Stimulated activated CD8-positive, alpha-beta memory T cell treated with anti-CD3 and anti-CD28 coated beads, Interleukin-4, amount 100 ng/mL, for 24 hours (primary cell): ENCODE results near the gene SASH1.

Experiments
- DNase-seq: peaks from one replicate; pipeline ENCODE4 v3.0.0-alpha.2; 2020; ENCODE audit warnings: low read depth

The SASH1 gene

DNA sequence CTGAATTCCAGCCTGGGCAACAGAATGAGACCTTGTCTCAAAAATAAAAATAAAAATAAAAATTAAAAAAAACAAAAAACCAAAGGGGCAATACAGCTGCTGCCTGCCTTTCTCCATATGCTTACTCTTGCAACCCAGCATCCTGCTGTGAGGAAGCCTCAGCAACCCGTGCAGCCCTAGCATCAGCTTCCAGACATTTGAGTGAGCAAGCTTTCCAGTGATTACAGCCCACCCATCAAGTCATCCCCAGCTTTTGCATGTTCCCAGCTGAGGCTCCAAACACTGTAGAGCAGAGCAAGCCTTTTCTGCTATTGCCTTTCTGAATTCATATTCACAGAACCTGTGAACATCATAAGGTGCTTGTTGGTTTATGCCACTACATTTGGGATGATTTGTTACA is 93.8 kb downstream of the SASH1 start:
- no peak for DNase-seq

DNA sequence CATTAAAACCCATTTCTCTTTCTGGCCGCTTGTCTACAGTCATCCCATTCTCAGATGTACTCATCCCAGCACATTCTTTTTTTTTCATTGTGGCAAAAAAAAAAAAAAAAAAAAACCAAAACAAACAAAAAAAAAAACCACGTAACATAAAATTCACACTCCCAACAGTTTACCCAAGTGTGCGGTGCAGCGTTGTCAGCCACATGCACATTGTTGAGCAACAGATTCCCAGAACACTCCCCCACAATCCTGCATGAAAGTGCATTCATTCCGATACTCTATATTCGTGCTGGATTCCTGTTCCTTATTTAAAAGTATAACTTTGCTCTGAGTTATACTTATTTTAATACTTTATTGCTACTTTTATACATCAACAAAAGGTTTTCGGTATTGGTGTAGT is 96.0 kb downstream of the SASH1 start:
- no peak for DNase-seq

DNA sequence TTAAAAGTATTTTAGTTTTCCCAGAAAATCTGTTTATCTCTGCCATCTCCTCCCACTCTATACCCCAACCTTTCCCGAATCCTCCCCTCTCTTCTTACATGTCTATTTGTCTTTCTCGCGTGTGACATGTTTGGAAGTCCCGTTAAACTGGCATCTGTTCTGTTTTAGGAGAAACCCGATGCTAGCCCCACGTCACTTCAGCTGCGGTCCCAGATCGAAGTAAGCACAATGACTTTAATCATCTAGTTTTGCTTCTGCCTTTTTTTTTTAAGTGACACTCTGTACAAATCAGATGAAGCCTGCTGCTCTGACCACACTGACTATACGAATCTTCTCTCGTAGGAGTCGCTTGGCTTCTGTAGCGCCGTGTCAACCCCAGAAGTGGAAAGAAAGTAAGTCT is 97.4 kb downstream of the SASH1 start:
- DNase-seq: no peak

DNA sequence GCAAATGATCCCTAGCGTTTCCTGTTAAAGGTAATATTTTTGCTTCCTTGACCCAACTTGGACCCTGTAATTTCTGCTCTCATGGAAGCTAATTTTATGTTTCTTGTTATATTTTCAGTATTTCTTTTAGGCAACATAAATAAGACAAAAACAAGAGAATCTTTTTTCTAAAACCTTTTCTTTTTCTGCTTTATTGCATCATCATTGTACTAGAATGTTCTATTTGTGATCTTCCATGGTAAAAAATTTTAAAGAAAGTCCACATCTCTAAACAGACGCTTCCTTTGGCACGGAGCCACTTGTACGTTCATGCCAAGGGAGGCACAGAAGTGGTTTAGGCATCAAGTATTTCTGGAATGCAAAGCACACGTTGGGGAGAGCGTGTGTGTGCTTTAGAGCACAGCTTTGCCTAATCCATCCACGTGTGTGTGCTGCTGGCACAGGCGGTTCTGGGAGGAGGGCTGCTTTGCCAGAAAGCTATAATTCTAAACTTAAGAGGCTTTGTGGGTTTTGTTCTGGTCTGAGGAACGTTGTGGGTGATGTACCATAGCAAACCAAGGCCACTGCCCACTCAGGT is 98.3 kb downstream of the SASH1 start:
- DNase-seq: no peak

DNA sequence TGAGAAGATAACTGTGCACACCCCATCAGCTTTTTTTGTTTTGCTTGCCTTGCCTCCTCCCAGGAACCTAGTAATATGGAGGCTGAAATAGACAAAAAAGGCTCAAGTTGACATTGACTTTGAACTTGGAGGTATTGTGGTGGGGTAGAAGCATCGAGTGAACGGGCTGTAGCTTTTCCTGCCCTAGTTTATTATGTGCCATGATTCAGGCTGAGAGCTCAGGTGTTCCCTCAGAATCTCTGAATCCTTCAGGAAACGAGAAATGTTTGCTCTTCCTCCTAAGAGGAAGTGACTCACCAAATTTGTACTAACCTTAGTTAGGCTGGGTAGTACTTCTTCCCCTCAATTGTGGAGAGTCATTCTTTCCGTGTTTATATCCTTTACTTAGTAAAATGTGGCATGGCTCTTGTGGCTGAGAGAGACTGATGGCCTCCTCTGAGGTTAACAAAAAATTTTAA is 98.8 kb downstream of the SASH1 start:
- DNase-seq: no peak

DNA sequence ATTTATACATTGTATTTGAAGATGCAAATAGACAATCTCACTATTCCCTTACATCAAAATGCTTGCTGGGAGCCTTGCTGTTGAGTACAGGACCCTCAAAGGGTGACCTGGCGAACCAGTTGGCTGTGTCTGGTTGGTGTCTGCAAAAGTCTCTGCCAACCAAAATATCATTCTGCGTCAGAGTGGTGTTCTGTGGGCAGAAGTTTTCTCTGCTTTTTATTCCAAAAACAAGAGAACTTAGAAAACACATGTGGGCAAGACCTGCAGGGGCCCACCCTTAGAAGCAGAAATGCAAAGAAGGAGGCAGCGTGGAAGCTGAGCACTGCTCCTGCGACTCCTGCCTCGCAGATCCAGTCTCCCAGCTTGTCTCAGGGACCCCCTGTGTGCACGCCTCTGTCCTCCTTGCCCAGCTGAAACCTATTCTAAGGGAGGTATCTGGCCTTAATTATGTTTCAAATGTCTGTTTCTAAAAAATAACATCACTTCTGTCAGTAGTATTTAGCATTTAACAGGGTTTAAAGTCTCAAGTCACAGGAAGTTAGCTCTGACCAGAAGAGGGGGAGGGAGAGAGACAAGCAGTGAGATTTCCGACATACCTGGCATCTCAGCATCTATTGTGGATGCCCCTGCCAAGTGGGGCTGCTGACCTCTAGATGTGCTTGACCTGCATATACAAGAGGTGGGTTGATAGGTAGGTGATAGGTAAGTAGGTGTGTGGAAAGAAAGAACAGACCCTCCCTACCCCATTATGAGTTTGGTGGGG is 101.3 kb downstream of the SASH1 start:
- DNase-seq: no peak

DNA sequence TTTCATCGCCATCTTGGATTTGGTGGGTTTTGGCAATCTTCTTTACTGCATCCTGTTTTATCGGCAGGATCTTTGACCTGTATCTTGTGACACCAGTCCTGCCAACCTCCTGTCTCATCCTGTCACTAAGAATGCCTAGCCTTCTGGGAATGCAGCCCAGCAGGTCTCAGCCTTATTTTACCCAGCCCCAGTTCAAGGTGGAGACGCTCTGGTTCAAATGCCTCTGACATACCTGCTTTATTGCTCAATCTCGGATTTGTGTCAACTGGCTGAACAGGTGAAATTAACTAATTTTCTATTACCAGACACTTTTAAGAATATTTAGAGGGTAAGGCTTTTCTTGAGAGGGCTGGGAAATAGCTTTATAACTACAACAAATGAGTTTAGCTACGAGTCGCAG is 102.5 kb downstream of the SASH1 start:
- DNase-seq: no peak

DNA sequence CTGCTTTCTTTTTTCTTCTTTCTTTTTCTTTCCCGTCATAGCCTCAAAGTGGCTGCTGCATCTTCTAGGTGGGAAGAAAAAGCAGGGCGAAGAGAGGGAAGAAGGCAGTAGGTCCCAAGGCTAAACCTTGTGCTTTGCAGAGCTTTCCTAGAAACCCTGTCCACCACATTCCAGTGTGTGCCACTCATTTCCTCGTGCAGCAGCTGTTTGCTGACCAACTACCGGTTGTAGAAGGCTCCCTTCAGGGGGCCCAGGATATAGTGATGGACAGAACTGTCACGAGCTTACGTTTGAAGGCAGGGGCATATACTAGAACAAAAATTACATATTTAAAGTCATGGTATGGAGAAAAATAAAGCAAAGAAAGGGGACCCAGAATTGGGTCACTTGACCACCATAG is 103.0 kb downstream of the SASH1 start:
- DNase-seq: no peak

DNA sequence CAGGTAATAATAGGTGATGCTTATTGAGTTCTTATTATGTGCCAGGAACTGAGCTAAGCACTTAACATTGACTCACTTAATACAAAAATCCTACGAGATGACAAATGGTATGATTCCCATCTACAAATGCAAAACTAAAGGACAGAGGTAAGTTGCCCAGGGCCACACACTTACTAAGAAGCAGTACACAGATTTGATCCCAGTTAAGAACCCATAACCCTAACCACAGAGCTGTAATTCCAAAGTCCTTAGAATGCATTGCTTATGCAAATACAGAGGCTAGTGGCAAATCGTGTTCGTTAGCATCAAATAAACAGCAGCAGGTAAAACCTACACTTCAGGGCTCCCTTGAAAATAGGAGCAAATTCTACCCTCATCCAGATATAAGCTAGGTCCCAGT is 104.0 kb downstream of the SASH1 start:
- no peak for DNase-seq

DNA sequence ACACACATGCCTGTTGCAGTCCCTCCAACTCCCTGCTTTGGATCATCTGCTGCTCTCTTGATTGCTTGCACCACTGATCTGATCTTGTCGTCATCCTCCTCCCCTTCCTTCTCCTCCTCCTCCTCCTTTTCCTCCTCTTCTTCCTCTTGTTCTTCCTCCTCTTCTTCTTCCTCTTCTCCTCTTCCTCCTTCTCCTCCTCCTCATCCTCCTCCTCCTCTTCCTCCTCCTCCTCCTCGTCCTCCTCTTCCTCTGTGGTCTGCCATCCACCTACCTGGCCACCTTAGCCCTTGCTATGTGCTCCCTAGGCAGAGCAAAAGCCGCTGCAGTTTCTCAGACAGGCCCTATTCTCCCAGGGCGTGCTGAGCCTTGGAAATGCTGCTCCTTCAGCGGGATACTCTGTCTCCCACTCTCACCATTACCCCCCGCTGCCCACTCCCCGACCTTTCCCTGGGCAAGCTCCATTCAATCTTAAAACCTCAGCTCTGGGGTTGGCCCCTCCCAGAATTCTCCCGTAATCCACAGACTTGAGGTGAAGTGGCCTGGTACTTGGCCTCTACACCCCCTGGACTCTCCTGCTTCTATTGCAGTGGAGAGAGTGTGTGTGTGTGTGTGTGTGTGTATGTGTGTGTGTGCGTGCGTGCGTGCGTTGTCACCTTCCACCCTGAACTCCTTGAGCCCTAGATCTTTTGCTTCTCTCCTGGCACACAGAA is 105.0 kb downstream of the SASH1 start:
- no peak for DNase-seq

DNA sequence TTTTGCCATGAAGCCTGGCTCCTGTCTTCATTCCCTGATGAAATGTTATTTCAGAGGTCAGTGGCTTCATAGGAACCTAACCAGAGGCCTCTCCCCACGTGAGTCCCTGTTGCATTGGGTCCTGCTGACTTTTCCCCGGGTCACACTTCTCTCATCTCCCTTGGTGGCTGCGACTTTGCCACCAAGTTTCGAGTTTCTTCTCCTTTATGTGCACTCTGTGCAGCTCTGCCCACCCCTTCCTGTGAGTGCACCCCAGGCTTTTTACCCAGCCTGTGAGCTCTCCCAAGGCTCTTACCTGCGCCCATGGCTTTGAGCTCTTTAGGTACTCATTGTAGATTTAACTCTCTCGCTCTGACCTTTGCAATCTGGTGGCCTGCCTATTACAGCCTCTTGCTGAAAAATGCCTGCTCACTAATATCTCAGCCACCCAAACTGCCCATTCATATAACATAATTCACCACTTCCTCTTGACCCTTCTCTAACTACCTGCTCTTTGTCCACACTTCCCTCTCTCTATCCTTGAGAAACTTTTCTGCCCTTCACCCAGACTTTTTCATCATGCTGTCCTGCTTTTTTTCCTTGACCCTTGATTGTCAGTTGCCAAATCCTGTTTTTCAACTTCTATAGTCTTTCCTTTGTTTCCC is 105.9 kb downstream of the SASH1 start:
- DNase-seq: peak; percentile 1

DNA sequence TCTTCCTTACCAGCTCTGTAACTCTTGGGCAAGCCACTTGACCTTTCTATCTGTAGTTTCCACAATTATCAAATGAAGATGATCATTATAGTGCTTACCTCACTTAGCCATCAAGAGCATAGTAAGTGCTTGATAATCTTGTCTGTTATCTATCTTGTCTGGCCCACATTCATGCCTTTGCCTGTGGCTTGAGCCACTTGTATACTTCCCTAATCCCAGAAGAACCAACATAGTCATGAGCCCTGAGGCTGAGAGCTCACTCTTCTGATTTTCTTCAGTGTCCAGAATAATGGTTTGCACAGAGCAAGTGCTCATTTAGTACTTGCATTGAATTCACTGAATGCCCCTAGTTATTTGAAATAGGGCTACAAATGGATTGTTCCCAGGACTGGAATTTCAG is 108.2 kb downstream of the SASH1 start:
- DNase-seq: no peak

DNA sequence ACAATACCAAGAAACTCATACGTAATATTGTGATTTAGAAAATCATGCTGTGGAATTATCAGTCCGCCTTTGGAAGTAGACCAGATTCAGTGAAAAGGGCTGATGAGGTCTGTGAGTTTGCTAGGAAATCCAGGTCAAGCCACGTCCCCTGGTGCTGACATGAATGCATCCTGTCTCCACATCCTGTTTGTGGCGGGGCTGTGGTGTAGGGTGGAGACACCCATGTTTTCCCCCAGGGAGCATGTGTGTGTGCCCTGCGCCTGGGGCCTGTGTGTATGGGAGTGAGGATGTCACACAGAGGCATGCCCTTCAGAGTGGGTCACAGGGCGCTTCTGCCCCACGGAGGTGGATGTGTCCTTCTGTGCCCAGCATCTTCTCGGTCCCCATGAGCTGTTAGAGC is 109.1 kb downstream of the SASH1 start:
- DNase-seq: no peak

DNA sequence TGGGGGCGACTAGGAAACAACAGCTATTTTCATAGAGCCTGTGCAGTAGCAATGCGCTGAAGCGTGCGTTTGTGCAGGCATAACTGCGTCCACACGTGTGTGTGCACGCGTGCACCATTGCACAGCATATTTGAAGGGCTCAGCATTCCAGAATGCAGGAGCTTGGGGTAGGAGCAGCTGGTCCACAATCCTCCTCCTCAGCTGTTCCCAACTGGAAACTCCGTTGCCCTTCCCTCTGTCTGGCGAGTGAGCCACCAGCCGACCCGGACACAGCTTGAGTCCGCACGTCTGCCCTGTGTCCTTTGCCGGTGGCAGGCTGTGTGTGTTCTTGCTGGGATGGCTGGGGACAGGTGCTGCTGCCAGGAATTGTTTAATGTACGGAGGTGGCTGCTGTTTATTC is 110.2 kb downstream of the SASH1 start:
- DNase-seq: no peak

DNA sequence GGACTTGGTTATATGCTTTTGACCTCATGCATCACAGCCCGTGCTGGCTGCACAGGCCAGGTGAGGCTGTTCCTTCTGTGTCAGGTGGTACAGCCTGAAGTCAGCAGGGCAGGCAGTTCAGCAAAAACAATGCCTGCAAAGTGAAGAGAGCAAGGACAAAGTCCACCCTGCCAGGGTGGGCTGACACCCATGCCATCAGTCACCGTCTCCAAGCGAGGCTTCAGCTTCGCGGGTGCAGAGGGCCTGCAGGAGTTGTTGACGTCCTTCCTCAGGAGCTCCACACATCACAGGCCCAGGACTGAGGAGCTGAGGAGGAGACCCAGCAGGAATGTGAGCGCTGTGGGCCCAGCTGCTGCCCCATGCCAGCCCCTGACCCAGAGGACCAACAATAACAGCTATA is 111.3 kb downstream of the SASH1 start:
- DNase-seq: no peak

DNA sequence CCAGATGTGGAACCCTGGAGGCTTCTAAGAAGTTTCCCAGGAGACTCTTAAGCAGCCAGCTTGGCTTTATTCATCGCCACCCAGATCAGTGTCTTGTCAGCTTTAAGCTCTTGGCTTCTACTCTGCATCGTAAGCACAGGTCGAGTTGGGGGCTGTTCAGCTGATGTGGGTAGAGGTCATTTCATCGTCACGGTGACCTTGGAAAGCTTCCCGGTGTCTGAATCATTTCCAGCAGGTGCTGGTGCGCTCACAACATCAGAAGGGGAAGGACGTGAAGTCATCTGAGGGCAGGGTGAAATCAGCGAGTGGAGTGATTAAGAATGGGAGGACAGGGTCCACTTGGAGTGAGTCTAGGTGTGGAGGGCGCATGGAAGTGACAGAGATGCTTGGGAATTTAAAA is 112.6 kb downstream of the SASH1 start:
- DNase-seq: no peak

DNA sequence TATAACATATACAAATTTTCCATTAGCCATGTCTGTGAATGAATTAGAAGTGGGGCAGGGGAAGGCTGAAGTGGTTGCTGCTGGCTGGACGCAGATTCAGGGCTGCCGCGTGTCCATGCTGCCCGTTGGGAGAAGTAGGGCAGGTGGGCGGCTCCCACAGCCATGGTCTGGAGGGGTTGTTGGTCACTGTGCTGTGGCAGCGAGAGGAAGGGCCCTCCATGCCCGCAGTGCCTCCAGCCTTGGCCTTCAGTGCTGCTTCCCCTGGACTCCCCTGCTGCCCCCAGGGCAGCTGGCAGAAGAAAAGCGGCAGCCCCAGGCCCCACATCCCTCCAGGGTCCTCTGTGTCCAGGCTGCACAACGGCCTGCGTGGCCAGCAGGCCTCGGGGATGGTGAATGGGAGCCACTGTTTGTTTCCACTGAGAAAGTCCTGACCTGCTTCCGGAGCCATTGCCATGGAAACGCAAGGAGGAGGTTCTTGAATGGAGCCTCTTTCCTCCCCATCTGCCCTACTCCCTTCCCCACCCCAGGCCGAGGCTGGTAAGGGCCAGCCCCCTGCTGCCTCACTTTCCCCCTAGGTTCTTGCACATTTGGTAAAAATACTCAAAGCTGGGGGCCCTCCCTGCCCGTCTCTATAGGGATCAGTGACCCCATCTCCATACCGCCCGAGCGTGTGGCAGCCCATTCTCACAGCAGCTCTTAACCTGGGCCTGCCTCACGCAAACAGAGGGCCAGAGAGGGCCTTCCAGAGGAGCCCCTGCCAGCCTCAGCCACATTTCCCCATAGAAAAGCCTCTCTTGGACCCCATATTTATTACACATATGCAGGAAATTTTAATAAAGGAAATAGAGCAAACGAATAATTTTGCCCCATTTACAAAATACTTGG is 113.3 kb downstream of the SASH1 start:
- DNase-seq: no peak

DNA sequence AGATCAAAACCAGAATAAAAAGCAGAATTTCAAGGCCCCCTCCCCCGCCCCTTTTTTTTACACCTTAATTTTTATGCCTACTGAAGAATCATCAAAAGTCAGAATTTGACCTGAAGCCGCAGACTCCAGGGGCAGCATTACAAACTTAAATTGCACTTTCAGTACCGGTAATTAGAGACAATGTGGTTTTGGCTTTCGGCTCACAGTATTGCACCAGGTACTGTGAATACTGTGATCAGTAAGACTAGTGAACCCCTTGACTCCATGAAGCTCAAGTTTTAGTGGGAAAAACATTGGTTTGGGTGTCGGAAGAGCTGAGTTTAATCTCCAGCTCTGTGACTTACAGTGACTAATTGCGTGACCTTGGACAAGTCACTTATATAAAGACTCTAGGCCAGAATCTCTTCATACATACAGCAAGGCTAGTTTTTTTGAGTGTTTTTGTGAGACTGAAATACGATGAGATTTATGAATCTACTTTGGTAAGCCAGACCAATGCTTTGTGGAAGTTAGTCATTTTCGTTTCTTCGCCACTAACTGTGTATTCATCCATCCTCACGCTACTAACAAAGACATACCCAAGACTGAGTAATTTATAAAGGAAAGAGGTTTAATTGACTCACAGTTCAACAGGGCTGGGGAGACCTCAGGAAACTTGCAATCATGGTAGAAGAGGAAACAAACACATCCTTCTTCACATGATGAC is 114.7 kb downstream of the SASH1 start:
- no peak for DNase-seq

DNA sequence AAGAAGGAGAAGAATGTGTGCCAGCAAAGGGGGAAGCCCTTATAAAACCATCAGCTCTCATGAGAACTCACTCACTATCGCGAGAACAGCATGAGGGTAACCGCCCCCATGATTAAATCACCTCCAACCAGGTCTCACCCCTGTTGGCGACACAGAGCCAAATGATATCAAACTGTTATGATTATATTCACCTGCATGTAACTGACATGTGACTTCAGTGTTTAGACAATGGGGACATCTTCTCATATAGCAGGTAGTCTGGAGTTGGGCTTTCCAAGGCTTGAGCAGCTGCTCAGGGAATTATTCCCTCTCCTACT is 115.2 kb downstream of the SASH1 start:
- no peak for DNase-seq

DNA sequence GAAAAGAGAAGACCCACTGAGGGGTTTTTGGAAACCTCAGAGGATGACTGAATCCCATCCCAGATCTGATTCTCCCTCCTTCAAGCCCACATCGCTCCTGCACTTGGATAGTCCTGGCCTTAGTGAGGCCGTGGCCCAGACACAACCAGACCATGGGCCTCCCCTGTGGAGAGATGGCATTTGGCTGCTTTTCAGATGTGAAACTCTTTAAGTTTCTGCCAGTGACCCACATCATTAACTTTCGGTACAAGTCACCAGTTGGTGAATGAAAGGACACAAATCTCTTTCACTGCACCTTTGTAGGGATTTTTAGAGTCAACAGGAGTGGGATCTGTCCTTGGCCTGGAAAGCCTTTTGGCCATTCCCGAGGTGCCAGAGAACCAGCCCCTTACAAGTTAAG is 116.6 kb downstream of the SASH1 start:
- DNase-seq: no peak

DNA sequence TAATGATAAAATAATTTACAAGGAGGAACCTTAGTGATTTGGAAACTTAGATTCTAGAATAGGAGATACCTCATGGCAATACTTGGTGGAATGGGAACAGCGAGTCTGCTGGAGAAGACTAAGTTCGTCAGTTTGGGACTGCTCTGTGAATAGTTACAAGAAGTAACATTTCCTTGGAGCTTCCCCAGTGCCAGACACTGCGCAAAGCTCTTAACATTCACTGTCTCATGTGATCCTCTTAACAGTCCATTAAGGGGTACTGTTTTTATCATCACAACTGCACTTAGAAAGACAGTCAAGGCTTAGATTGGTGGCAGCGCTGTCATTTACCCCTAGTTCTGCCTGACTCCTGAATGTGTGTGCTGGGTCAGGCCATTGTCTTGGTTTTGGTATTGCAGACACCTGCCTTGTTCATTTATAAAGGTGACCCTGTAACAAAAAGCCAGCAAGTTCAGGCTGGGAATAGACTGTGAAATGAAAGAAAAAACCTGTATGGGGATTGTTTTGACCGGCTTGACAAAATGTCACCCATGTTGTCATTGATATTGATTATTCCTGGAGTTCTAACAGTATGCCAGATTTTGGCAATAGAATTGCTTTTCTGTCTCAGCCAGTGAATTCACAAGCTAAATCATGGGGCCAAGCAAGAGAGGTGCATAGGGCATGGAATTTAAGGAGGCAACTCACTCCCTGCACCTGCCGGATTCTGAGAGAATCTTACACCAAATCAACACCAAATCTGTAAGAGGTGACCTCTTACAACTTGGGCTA is 118.4 kb downstream of the SASH1 start:
- no peak for DNase-seq
